Smooth muscle cell of the umbilical artery (primary cell): ENCODE data around the gene USP15. TPM values are rescaled to one million over a fixed set of nuclear protein-coding genes. Genes with fewer than 3 reads are reported as not detected.

ENCODE experiments used
- total RNA-seq: library from RNA; depleted of rRNA; stranded (reverse); fragments of >200 nt; gene quantifications from 2 replicates; pipeline ENCODE4 v1.2.3, GENCODE V29; 2014

Gene USP15
- 46.9 and 70.8 TPM in 2 replicates for total RNA-seq

GRCh38 chr12:62259993-62260732 is at the start of gene USP15:
Gene USP15 (plus strand): TSS chr12:62260404. CDS start chr12:62260415, 11 bp downstream.

Other genes with a start within 250 kb of the USP15 start
- gene MON2, start 206.4 kb downstream of the USP15 start, total RNA-seq: 63.8 and 75.6 TPM in 2 replicates